GM19025 (cell line): ENCODE data around the gene MACC1.
"Not testable (repeated sequence)": the region's sequence is repeated elsewhere in the genome, so short reads cannot be mapped to it uniquely, and the experiment has no call there.

Experiments
- ATAC-seq: cut with Tn5 transposase; IDR thresholded peaks from one replicate; pipeline ENCODE4 v1.9.1; 2021; ENCODE audit warnings: mild to moderate bottlenecking, low read depth, moderate library complexity; ENCODE audit not compliant: unreplicated experiment

The MACC1 gene

GRCh38 chr7:20140291-20141001, 76.7 kb downstream of the MACC1 start:
- no peak for ATAC-seq

- no peak for ATAC-seq
Observed at GRCh38 chr7:20136647-20137046, 80.5 kb downstream of the MACC1 start.

- no peak for ATAC-seq
Observed at GRCh38 chr7:20133803-20134202, 83.4 kb downstream of the MACC1 start.

- no peak for ATAC-seq
Observed at GRCh38 chr7:20132585-20132984, 84.6 kb downstream of the MACC1 start.

GRCh38 chr7:20131776-20132175, 85.4 kb downstream of the MACC1 start:
- ATAC-seq: no peak

GRCh38 chr7:20129920-20130319, 87.3 kb downstream of the MACC1 start:
- no peak for ATAC-seq

GRCh38 chr7:20128001-20128400, 89.2 kb downstream of the MACC1 start:
- no peak for ATAC-seq

GRCh38 chr7:20126060-20126459, 91.1 kb downstream of the MACC1 start:
- not testable (repeated sequence) for ATAC-seq

- ATAC-seq: not testable (repeated sequence)
Observed at GRCh38 chr7:20124087-20124486, 93.1 kb downstream of the MACC1 start.

- not testable (repeated sequence) for ATAC-seq
Observed at GRCh38 chr7:20122653-20123316, 94.4 kb downstream of the MACC1 start.

GRCh38 chr7:20122073-20122472, 95.1 kb downstream of the MACC1 start:
- no peak for ATAC-seq

- no peak for ATAC-seq
Observed at GRCh38 chr7:20121404-20121803, 95.8 kb downstream of the MACC1 start.

- not testable (repeated sequence) for ATAC-seq
Observed at GRCh38 chr7:20120611-20121168, 96.5 kb downstream of the MACC1 start.

GRCh38 chr7:20116869-20117268, 100.3 kb downstream of the MACC1 start:
- no peak for ATAC-seq

- peak; percentile 79 for ATAC-seq
Observed at GRCh38 chr7:20114468-20114867, 102.7 kb downstream of the MACC1 start.

GRCh38 chr7:20113427-20114027, 103.7 kb downstream of the MACC1 start:
- peak; percentile 77 for ATAC-seq

- ATAC-seq: no peak
Observed at GRCh38 chr7:20112696-20113095, 104.5 kb downstream of the MACC1 start.

- ATAC-seq: no peak
Observed at GRCh38 chr7:20111821-20112542, 105.2 kb downstream of the MACC1 start.

- ATAC-seq: no peak
Observed at GRCh38 chr7:20107582-20107981, 109.6 kb downstream of the MACC1 start.

- ATAC-seq: no peak
Observed at GRCh38 chr7:20104696-20105095, 112.5 kb downstream of the MACC1 start.

- no peak for ATAC-seq
Observed at GRCh38 chr7:20102982-20103381, 114.2 kb downstream of the MACC1 start.
